Measurements from ENCODE around the gene LCAT.

DNA sequence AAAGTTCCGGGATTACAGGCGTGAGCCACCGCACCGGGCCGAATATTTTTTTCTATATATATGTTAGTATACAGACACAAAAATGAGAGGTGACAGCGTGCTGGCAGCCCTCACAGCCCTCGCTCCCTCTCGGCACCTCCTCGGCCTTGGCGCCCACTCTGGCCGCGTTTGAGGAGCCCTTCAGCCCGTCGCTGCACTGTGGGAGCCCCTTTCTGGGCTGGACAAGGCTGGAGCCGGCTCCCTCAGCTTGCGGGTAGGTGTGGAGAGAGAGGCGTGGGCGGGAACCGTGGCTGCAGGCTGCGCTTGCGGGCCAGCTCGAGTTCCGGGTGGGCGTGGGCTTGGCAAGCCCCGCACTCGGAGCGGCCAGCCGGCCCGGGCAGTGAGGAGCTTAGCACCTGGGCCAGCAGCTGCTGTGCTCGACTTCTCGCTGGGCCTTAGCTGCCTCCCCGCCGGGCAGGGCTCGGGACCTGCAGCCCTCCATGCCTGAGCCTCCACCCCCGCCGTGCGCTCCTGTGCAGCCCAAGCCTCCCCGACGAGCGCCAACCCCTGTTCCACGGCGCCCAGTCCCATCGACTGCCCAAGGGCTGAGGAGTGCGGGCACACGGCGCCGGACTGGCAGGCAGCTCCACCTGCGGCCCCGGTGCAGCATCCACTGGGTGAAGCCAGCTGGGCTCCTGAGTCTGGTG is 38.2 kb upstream of the LCAT start:
- TF ChIP-seq CTCF (optimal IDR thresholded peaks at IDR 0.05 in 1 of 3, IDR thresholded peaks at IDR 0.05 in 1 of 3, conservative IDR thresholded peaks at IDR 0.05 in 1 of 3; ENCODE audit: extremely low read depth in 1 of 3, insufficient read depth in 2 of 3, low read length in 3 of 3) (no peak), EZH2 (IDR thresholded peaks at IDR 0.05; ENCODE audit: low read length) (no peak)
